Gastrocnemius medialis (tissue), 4 donors: ENCODE results near the gene BMPR1A.

Experiments used
- CTCF ChIP-seq, 5 experiments: fragments of 450-650 bp in 3 of 5; fragments of 200-600 bp in 2 of 5; sonication (generic) in 2 of 5; IDR thresholded peaks in 4 of 5; conservative IDR thresholded peaks in 1 of 5; 1 replicate in 4 of 5; 2 replicates in 1 of 5; pipeline ENCODE4 v1.5.1; 2016 to 2019; ENCODE audit warnings: antibody characterized with exemption in 5 of 5, mild to moderate bottlenecking in 3 of 5, moderate library complexity in 3 of 5
- POLR2A ChIP-seq, 2 donors: fragments of 450-650 bp; IDR thresholded peaks; one replicate each; pipeline ENCODE4 v1.6.1; 2017; ENCODE audit warnings: antibody characterized with exemption in 2 of 2, mild to moderate bottlenecking in 2 of 2, moderate library complexity in 2 of 2

GRCh38 chr10:86724445-86724844 lies 32.0 kb upstream of the BMPR1A start:
- TF ChIP-seq CTCF (IDR thresholded peaks at IDR 0.05 in 4 of 5, conservative IDR thresholded peaks at IDR 0.05 in 1 of 5) = no peak
- TF ChIP-seq POLR2A (IDR thresholded peaks at IDR 0.05) = no peak
